SIG-M5 treated with dmso at 0.1 percent for 504 hours (cell line): ENCODE results near the gene TYK2.

ENCODE experiments used
- DNase-seq: peaks from one replicate; lab custom pipeline; 2025; ENCODE audit not compliant: unreplicated experiment; lab: John Stamatoyannopoulos, UW

The TYK2 gene

GRCh38 chr19:10316229-10317044 lies 63.9 kb downstream of the TYK2 start:
- DNase-seq = no peak

GRCh38 chr19:10315335-10316214 lies 64.8 kb downstream of the TYK2 start, which contains the start of gene FDX2:
FDX2 (minus strand) TSS chr19:10316015; CDS start chr19:10315996, 19 bp downstream.
- peak; percentile 50 for DNase-seq

GRCh38 chr19:10309423-10309822 lies 70.9 kb downstream of the TYK2 start, which contains the start of gene ZGLP1:
ZGLP1 (minus strand) TSS chr19:10309815.
- no peak for DNase-seq

- DNase-seq = no peak
Observed at GRCh38 chr19:10306327-10306726, 74.0 kb downstream of the TYK2 start.

GRCh38 chr19:10305139-10305806 lies 75.1 kb downstream of the TYK2 start:
- DNase-seq = peak; percentile 46
